ENCODE results near the gene THRA.
"Not testable (repeated sequence)": the region's sequence is repeated elsewhere in the genome, so short reads cannot be mapped to it uniquely, and the experiment has no call there.

The THRA gene

GRCh38 chr17:40121181-40122135, 58.7 kb downstream of the THRA start, which contains the start of gene MSL1:
TSS of gene MSL1 (plus strand) at chr17:40121971. CDS start at chr17:40122613, 642 bp downstream.
- DNase-seq: peak in 1 of 2 experiments; percentile 63

GRCh38 chr17:40122136-40122998, 59.6 kb downstream of the THRA start:
- no peak for DNase-seq

- DNase-seq: peak in 1 of 2 experiments; percentile 56
Measured at GRCh38 chr17:40122999-40123810, 60.4 kb downstream of the THRA start.

GRCh38 chr17:40123811-40124114, 61.0 kb downstream of the THRA start:
- no peak for DNase-seq

- no peak for DNase-seq
Measured at GRCh38 chr17:40124279-40125141, 61.7 kb downstream of the THRA start.

GRCh38 chr17:40129498-40129897, 66.7 kb downstream of the THRA start:
- no peak for DNase-seq

GRCh38 chr17:40130352-40131042, 67.7 kb downstream of the THRA start:
- DNase-seq: no peak

GRCh38 chr17:40134184-40134583, 71.4 kb downstream of the THRA start:
- no peak for DNase-seq

GRCh38 chr17:40135817-40136216, 73.1 kb downstream of the THRA start:
- no peak for DNase-seq

GRCh38 chr17:40139566-40140058, 76.8 kb downstream of the THRA start:
- no peak for DNase-seq

GRCh38 chr17:40143166-40143565, 80.4 kb downstream of the THRA start:
- DNase-seq: not testable (repeated sequence)
